ENCODE data around the gene SURF1.

The SURF1 gene

DNA sequence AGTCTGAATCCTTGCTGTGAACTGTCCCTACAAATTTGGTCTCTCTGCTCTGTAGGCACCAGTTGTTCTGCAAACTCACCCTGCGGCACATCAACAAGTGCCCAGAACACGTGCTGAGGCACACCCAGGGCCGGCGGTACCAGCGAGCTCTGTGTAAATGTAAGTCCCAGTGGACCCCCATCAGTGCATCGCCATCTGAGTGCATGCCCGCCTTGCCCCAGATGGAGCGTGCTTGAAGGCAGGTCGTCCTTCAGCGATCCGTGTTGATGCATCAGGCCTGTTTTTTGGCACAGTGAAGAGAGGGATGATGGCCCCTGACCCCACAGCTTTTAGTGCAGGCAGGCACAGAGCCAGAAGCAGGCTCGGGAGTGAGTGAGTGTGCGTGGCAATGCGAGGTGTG, 1.4 kb upstream of the SURF1 start:
- H3K4me3 ChIP-seq (ENCODE audit: control insufficient read depth, low read depth, low read length) = no peak overlapping the region
- TF ChIP-seq, protein P1, sequence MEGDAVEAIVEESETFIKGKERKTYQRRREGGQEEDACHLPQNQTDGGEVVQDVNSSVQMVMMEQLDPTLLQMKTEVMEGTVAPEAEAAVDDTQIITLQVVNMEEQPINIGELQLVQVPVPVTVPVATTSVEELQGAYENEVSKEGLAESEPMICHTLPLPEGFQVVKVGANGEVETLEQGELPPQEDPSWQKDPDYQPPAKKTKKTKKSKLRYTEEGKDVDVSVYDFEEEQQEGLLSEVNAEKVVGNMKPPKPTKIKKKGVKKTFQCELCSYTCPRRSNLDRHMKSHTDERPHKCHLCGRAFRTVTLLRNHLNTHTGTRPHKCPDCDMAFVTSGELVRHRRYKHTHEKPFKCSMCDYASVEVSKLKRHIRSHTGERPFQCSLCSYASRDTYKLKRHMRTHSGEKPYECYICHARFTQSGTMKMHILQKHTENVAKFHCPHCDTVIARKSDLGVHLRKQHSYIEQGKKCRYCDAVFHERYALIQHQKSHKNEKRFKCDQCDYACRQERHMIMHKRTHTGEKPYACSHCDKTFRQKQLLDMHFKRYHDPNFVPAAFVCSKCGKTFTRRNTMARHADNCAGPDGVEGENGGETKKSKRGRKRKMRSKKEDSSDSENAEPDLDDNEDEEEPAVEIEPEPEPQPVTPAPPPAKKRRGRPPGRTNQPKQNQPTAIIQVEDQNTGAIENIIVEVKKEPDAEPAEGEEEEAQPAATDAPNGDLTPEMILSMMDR (IDR thresholded peaks at IDR 0.05; ENCODE audit: control insufficient read depth, insufficient read depth, low read depth, low read length, missing control alignments) = no peak
- DNase-seq (ENCODE audit: low read depth) = no peak

DNA sequence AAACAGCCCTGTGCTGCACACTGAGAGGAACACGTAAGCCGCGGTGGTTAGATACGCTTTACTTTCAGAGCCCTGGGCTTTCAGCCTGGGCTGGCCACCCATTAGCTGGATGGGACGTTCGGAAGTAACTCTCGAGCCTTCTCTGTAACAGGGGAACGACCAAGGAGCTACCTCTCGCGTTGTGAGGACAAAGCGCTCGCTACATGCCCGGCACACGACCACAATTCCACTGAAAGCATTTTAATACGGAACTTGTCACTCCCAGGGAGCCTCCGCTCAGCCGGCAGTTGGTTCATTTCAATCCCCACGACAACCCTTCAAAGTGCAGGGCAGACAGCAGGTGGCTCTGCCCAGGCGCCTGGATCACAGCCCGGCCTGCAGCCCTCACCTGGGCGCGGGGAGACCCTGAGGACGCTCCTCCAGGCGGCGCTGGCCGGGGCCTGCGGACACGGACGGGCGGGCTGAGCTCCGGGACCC, 368 bp downstream of the SURF1 start:
- TF ChIP-seq, protein P1 (IDR thresholded peaks at IDR 0.05; ENCODE audit: control insufficient read depth, insufficient read depth, low read depth, low read length, missing control alignments) = no peak
- no peak for DNase-seq (ENCODE audit: low read depth)
- H3K4me3 ChIP-seq (ENCODE audit: control insufficient read depth, low read depth, low read length) = peak overlapping the region; percentile 84

DNA sequence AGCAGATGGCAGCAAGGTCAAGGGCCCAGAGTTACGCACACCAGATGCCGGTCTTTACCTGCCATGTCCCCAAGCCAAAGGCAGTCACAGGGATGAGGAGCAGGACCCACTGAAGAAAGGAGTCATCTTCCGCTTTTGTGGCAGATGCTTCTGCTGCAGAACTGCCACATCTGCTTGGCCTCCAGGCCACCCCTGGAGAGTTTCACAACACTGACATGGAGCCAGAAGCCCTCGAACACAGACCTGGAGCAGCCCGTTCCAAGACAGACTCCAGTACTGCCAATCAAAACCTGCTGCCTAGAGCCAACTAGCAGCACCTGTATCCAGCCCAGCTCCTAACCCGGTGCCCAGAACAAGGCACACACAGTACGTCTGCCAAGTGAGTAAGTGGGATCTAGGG, 1.5 kb downstream of the SURF1 start:
- TF ChIP-seq, protein P1 (IDR thresholded peaks at IDR 0.05; ENCODE audit: control insufficient read depth, insufficient read depth, low read depth, low read length, missing control alignments) = no peak
- H3K4me3 ChIP-seq (ENCODE audit: control insufficient read depth, low read depth, low read length) = no peak overlapping the region
- no peak for DNase-seq (ENCODE audit: low read depth)

DNA sequence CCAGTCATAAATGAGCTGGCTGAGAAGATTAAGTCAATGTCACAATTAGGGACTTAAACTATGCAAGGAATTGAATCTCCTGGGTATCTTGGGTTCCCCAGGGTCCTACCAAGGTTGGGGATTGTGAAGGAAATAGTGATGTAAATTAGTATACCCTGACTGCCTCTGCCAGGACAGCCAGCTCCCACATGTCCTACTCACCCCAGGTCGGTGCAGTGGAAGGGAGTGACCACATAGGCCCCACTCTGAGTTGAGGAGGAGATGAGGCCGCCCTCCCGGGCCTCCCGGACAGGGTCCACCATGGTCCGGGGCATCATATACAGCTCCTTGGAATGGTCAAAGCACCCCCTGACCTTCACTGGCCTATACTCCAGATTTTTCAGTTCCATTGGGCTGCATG, 2.7 kb downstream of the SURF1 start:
- H3K4me3 ChIP-seq (ENCODE audit: control insufficient read depth, low read depth, low read length) = no peak overlapping the region
- DNase-seq (ENCODE audit: low read depth) = no peak
- TF ChIP-seq, protein P1 (IDR thresholded peaks at IDR 0.05; ENCODE audit: control insufficient read depth, insufficient read depth, low read depth, low read length, missing control alignments) = no peak

DNA sequence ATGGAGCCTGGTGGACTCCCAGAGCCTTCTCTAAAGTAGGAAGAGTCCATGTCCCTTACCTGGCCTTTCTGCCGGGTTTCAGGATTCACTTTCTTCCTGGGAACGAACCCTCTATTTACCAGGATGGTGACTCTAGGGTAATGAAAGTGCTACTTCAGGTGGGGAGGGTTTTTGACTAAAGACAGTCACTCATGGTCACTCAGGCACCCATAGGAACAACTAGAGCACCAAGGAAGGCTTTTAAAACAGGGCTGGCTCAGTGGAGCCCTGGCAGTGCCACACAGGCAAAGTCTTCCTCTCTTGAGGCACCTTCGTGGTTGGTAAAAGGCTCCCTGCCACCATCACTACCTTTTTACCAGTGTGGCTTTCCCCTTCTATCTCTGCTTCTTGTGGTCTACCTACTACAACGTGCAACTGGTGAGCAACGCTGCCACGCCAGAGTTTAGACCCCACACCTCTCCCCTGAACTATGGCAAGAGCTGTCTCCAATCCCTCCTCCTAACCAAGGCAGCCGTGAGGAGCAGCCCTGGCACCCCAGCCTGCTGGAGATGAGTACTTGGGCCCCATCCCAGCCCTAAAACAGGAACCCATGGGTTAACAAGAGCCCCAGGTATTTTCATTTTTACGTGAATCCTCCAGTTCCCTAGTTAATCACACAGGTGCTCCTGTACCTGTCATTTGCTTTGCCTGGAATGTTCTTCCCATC, 3.5 kb downstream of the SURF1 start:
- no peak overlapping the region for H3K4me3 ChIP-seq (ENCODE audit: control insufficient read depth, low read depth, low read length)
- TF ChIP-seq, protein P1 (IDR thresholded peaks at IDR 0.05; ENCODE audit: control insufficient read depth, insufficient read depth, low read depth, low read length, missing control alignments) = no peak
- DNase-seq (ENCODE audit: low read depth) = no peak

DNA sequence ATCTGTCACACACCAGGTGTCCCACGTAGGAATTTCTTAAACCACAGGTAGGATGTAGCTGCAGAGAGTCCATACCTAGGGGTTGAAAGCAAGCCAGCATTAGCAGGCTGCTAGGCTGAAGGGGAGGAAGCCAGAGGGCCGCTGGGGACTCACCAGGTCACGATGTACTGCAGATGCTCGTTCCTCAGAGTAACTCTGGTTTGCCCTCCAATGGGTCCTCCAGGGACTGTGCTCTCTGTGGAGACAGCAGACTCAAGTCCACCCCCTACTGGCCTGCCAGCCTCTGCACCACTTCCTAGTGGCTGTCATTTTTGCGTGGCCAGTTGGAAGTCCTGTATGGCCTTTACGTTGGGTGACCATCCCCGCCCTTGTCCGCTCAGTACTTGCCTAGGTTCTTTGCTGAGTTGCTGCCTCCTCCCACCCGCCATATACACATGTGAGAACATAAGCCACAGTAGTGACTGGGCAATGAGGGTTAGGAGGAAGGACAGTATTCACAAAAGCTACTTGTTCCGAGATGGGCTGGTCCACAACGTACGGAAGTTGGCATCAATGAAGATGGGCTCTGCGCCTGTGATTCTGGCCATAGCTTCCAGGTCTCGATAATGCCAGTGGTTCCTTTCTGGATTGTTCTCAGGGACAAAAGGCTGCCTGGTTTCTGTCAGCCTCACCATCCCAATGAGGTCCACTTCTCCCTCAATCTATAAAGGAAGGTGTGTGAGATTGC, 4.2 kb downstream of the SURF1 start:
- no peak overlapping the region for H3K4me3 ChIP-seq (ENCODE audit: control insufficient read depth, low read depth, low read length)
- DNase-seq (ENCODE audit: low read depth) = no peak
- TF ChIP-seq, protein P1 (IDR thresholded peaks at IDR 0.05; ENCODE audit: control insufficient read depth, insufficient read depth, low read depth, low read length, missing control alignments) = peak; percentile 68
